Measurements from ENCODE around the gene TMTC2. TPM values are rescaled to one million over a fixed set of nuclear protein-coding genes. Genes with fewer than 3 reads are reported as not detected.

TMTC2 gene
- total RNA-seq, 1 donor from 2014 or later = 99.3 TPM

- peaks cover 4% of the 10 kb centered on the region for H3K36me3 Mint-ChIP-seq (ENCODE audit: unreplicated experiment)
- no peaks in the 10 kb centered on the region for H3K27me3 Mint-ChIP-seq (ENCODE audit: unreplicated experiment)
- no peak overlapping the region for H3K4me3 Mint-ChIP-seq (ENCODE audit: unreplicated experiment)
- TF ChIP-seq CTCF (IDR thresholded peaks at IDR 0.05; ENCODE audit: partially characterized antibody, unreplicated experiment) = no peak
- no peak for DNase-seq
- peaks cover 4% of the 10 kb centered on the region for H3K9me3 Mint-ChIP-seq (ENCODE audit: unreplicated experiment)
- no peak overlapping the region for H3K27ac Mint-ChIP-seq (ENCODE audit: unreplicated experiment)
- peaks cover 10% of the 10 kb centered on the region for H3K4me1 Mint-ChIP-seq (ENCODE audit: low read depth, unreplicated experiment)
These were observed 294.4 kb downstream of the TMTC2 start for GRCh38 chr12:82981150-82981549.

GRCh38 chr12:82994117-82994516 lies 307.4 kb downstream of the TMTC2 start:
- no peak overlapping the region for H3K4me3 Mint-ChIP-seq (ENCODE audit: unreplicated experiment)
- no peaks in the 10 kb centered on the region for H3K9me3 Mint-ChIP-seq (ENCODE audit: unreplicated experiment)
- peaks cover 1% of the 10 kb centered on the region for H3K36me3 Mint-ChIP-seq (ENCODE audit: unreplicated experiment)

GRCh38 chr12:82996168-82996812 lies 309.6 kb downstream of the TMTC2 start:
- no peaks in the 10 kb centered on the region for H3K4me1 Mint-ChIP-seq (ENCODE audit: low read depth, unreplicated experiment)
- H3K36me3 Mint-ChIP-seq (ENCODE audit: unreplicated experiment) = peaks cover 20% of the 10 kb centered on the region
- H3K9me3 Mint-ChIP-seq (ENCODE audit: unreplicated experiment) = no peaks in the 10 kb centered on the region
- H3K4me3 Mint-ChIP-seq (ENCODE audit: unreplicated experiment) = no peak overlapping the region
- no peaks in the 10 kb centered on the region for H3K27me3 Mint-ChIP-seq (ENCODE audit: unreplicated experiment)
- no peak overlapping the region for H3K27ac Mint-ChIP-seq (ENCODE audit: unreplicated experiment)
- no peak for TF ChIP-seq CTCF (IDR thresholded peaks at IDR 0.05; ENCODE audit: partially characterized antibody, unreplicated experiment)
- no peak for DNase-seq

More at GRCh38 chr12:82994117-82994516, 307.4 kb downstream of the TMTC2 start:
- H3K27me3 Mint-ChIP-seq (ENCODE audit: unreplicated experiment) = no peaks in the 10 kb centered on the region
- no peaks in the 10 kb centered on the region for H3K4me1 Mint-ChIP-seq (ENCODE audit: low read depth, unreplicated experiment)
- H3K27ac Mint-ChIP-seq (ENCODE audit: unreplicated experiment) = no peak overlapping the region
- DNase-seq = no peak
- no peak for TF ChIP-seq CTCF (IDR thresholded peaks at IDR 0.05; ENCODE audit: partially characterized antibody, unreplicated experiment)

- Mint-ChIP-seq H3K27me3 (ENCODE audit: unreplicated experiment) (no peaks in the 10 kb centered on the region), H3K4me1 (ENCODE audit: low read depth, unreplicated experiment) (peaks cover 3% of the 10 kb centered on the region)
These were observed 311.8 kb downstream of the TMTC2 start for GRCh38 chr12:82998509-82998908.

More at GRCh38 chr12:82998509-82998908, 311.8 kb downstream of the TMTC2 start:
- Mint-ChIP-seq H3K36me3 (ENCODE audit: unreplicated experiment) (peaks cover 20% of the 10 kb centered on the region), H3K27ac (ENCODE audit: unreplicated experiment) (no peak overlapping the region), H3K9me3 (ENCODE audit: unreplicated experiment) (no peaks in the 10 kb centered on the region), H3K4me3 (ENCODE audit: unreplicated experiment) (no peak overlapping the region)
- no peak for TF ChIP-seq CTCF (IDR thresholded peaks at IDR 0.05; ENCODE audit: partially characterized antibody, unreplicated experiment)
- DNase-seq = no peak

All from glutamatergic neuron (in vitro differentiated cells).